SIG-M5 treated with dmso at 0.1 percent for 504 hours (cell line): ENCODE data around the gene ITGAL.

Experiments
- DNase-seq: peaks from one replicate; lab custom pipeline; 2025; ENCODE audit not compliant: unreplicated experiment; lab: John Stamatoyannopoulos, UW

Gene ITGAL

DNA sequence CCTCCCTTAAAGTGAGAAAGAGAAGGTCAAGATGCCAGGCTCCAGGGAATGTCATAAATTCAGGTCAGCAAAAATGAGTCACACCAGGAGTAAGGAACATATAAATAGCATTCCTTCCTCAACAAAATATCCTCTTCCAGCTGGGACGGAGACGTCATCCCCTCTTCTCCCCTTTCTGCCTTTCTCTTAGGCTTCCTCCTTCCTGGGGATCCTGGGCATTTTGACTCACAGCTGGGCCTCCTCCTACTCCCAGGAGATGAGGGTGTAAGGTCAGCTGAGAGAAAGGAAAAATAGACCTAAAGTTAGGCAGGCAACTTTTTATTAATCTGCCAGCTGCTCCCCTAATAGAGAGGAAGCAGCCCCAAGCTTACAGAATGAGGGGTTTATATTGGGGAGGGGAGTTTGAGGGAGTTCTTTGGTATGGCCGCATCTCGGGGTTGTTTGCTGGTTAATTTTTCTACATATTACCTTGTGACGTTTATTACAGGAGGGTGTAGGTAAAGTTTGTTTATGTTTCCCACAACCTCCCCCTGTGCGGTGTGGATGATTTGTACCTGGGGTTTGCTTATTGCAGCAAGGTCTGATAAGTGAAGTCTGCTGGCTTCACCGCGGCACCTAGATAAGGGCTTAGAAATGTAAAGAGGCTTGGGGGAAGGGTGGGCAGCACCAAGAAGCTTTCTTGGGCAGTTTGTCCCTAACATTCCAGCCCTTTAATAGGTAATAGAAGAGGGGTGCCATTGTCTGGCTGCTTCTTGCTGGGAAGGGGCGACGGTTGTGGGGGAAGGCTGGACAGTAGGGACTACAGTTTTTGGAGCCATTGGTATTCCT, 69.2 kb downstream of the ITGAL start:
- DNase-seq, result no peak

DNA sequence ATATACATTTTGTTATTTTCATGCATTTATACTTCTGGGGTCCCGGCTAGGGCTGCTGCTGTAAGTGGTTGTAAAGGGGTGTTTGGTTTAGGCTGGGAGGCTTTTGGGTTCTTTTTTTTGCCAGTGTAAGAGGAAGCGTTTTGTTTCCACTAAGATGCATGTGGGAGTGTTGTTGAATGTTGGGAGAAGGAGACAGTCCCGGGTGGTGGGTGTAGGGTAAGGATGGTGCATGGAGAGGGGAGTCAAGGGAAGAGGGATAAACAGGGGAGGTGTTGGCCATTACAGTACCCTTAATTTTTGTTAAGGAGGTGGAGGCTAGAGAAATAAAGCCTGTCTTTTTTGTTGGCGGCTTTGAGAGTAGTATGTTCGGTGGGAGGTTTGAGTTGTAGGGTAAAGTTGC, 70.5 kb downstream of the ITGAL start:
- DNase-seq, result no peak

DNA sequence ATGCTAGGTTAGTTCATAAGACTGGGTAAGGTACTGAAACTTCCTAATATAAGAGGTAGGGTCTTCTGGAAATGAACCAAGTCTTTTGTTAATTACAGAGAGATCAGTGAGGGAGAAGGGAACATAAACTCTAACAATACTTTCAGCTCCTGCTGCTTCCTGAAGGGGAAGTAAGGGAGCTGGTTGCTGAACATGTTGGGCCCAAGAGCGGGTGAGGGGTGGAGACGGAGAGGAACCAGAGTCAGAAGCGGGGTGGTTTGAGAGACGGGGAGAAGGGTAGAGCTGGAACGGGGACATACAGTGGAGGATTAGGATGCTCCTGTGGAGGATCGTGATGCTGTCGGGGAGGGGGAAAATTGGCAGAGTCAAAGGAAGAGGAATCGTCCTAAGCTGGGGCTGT, 73.6 kb downstream of the ITGAL start:
- DNase-seq, result peak; percentile 37

DNA sequence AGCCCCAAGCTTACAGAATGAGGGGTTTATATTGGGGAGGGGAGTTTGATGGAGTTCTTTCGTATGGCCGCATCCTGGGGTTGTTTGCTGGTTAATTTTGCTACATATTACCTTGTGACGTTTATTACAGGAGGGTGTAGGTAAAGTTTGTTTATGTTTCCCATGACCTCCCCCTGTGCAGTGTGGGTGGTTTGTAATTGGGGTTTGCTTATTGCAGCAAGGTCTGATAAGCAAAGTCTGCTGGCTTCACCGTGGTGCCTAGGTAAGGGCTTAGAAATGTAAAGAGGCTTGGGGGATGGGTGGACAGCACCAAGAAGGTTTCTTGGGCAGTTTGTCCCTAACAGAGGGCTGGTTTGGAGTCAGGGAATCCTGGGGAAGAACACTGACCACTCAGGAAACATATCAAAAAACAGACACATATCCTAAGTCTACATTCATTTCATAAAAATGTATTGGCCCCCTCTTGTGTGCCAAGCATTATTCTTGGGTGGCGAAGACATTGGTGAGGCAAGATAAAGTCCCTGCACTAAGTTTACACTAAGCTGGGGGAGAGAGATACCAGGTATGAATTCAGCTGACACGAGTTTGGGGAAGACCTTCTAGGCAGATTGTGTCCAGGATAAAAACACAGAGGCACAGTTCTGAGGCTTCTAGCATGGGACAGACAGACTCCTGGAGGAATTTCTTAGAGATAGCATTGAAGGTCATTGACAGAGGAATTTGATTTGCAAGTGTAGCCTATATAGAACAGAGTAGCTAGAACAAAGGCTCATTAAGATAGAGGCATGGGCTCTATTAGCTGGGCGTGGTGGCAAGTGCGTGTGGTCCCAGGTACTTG, 76.1 kb downstream of the ITGAL start:
- no peak for DNase-seq

DNA sequence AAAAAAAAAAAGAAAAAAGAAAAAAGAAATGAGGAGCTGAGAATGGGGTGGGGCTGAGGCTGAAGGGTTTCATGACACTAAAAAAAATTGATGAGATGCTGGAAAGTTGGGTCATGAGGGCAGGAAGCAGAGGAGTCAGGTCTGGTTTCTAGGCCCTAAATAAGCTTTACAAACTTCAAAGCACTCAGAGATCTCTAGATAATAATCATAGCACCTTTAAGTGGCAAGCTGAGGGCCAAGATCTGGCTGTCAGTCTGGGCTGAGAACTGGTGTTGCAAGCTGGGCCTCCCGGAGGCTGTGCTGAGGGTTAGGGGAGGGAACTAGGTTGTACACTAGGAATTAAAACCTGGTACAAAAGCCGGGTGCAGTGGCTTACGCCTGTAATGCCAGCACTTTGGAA, 79.2 kb downstream of the ITGAL start:
- no peak for DNase-seq

DNA sequence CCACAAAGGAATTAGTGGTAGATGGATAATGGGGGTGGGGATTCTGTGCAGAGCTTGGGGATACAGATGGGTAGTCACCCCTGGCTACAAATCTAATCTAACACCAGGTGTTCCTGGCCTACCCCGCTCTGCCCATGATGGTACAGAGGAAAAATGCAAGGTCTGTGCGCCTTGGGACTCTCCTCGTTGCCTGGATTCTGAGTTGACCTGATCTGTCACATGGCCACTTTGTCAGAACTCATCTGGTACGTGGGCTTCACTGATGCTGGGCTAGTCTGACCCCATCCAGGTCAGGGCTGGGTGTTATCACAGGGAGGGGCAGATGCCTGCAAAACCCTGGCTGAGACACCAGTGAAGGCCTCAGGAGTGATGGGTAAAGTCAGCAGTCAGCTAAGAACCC, 80.4 kb downstream of the ITGAL start:
- no peak for DNase-seq

DNA sequence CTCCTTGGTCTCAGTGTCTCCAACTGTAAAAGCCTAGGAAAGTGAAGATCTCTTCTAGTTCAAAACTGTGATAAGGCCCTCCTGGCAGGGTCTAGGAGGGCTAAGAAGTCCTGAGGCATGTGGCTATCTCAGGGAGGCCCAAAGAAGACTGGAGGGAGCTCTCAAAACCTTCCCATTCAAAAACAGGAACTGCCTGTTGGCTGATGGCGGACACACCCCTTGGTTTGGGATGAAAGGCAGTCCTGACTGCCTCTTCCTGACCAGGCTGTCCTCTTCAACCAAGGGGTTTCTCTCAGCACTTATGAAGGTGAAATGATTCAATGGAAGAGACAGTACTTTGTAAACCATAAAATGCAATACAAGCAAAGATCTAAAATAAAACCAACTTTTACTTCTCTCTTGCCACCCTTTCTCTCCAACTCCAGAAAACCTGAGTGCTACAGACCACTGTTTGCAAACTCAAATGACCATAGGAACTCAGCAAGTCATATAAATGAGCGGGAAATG, 80.9 kb downstream of the ITGAL start:
- DNase-seq, result no peak

DNA sequence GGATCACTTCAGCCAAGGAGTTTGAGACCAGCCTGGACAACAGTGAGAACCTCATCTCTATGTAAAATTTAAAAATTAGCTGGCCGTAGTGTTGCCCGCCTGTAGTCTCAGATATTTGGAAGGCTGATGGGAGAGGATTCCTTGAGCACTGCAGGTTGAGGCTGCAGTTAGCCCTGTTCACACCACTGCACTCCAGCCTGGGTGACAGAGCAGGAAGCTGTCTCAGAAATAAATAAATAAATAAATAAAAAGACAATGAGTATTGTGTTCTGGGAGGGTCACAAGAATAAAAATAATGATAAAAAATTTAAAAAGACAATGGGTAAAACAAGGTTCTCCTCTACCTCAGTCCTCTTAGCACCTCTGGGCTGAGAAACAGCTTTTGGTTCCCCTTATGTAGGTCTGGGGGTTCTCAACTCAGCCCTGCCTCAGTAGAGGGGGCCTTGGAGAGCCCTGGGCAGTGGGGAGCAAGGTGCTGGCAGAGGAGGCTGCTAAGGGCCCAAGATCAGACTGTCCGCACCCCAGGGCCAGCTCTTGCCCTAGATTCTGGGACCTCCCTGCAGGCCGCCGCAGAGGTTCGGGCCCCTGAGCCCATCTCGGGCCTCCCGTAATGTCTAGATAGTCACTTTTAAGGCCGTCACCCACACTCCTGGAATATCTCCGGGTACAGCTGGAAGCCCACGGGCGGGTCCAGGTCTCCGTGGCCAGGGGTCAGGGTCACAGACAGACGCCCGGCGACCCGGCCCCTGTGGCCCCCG, 82.2 kb downstream of the ITGAL start:
- DNase-seq, result no peak

DNA sequence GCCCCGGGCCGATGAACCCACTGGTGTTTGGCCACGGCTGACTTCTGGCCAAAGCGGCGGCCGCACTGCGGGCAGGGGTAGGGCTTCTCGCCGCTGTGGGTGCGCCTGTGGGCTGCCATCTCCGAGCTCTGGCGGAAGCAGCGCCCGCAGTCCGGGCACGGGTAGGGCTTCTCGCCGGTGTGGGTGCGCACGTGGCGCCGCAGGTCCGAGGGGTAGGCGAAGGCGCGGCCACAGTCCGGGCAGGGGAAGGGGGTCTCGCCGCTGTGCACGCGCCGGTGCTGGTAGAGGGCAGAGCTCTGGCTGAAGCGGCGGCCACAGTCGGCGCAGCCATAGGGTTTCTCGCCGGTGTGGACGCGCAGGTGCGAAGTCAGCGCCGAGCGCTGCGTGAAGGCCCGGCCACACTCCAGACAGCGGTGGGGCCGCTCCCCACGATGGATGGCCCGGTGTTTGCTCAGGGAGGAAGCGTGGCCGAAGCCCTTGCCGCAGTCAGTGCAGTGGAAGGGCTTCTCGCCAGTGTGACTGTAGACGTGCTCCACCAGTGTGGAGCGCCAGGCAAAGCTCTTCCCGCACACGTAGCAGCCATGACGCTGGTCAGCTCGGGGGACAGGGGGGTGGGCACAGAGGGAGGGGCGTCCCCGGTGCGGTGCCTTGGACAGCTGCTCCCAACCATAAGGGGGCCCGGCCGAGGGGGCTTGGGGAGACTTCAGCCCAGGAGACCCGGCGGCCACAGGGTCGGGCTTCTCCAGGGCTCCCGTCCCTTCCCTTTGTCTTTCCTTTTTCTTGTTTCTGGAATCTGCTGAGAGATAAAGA, 83.0 kb downstream of the ITGAL start:
- no peak for DNase-seq

DNA sequence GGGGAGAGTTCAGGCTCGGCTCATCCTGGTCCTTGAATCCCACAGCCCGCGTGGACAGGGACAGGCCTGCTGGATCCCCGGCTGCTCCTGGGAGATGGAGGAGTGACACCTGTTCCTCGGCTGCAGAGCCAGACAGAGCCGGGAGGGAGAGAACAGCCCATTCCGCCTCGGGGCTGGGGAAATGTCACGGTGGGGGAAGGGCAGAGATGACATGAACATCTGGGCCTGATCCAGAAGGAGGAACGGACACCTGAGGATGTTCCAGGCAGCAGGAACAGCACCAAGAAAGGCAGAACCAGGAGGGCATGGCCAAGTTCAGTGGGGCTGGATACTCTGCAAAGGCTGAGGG, 83.6 kb downstream of the ITGAL start:
- no peak for DNase-seq

DNA sequence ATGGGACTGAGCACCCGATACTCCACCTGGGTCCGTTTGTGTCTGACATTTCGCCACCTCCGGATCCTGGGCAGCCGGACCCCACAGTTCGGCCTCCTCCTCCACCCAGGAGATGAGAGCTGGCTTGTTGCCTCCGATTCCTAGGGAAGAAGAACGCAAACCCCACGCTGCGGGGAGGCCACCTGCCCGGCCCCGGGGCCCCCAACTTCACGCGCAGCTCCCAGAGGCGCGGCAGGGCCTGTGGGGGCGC, 85.1 kb downstream of the ITGAL start:
- DNase-seq, result no peak

DNA sequence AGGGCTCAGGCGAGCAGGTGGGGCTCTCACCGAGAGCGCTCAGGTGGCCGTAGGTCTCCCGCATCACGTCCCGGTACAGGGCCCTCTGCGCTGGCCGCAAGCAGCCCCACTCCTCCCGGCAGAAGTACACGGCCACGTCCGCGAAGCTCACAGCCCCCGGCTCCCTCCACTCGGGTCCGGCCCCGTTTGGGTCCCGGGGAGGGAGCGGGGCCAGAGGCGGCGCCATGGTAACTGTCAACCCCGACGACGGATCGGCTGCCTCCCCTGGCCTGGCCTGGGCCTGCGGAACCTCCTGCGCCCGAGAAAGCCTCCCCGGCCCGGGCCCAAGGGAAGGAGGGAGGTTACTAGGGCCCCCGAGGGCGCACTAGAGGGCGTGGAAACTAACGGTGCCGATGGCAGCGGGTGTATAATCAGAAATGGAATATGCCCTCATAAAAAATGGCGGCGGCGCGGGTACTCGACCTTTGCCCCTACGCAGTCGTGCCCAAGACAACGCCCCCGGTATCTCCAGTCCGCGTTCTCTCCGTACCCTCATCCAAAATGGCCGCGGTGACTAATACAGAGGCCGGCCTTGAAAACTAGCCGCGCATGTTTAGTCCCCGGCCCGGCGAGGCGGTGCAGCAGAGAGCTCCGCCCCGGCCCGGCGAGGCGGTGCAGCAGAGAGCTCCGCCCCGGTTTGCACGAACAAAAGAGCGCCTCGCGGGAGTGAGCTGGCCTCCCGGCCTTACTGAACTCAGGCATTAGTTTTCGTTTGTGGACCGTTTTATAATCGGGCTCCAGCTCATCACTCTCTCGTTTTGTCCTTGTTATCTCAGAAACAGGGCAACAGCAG, 85.6 kb downstream of the ITGAL start, which contains the start of gene ZNF764:
Gene ZNF764 (minus strand): TSS at position 418 of the 832 bp plus-strand sequence. CDS start 192 bp downstream, at position 226.
- peak; percentile 97 for DNase-seq

DNA sequence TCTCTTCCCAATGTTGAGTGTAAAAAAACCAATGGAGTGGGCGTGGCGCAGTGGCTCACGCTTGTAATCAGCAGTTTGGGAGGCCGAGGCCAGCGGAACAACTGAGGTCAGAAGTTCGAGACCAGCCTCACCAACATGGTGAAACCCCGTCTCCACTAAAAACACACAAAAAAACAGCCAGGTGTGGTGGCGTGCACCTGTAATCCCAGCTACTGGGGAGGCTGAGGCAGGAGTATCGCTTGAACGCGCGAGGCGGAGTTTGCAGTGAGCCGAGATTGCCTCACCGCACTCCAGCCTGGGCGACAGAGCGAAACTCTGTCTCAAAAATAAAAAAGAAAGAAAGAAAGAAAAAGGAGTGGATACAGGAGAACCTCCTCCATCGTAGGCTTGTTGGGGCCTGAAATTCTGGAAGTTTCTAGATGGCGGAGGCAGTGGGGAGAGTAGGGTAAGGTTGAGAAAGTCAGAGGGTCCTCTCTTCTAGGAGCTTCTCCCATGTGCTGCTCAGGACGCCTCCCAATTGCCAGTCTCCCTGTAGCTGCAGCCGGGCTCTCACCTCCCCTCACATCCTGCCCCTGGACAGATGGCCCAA, 86.3 kb downstream of the ITGAL start:
- DNase-seq, result no peak

DNA sequence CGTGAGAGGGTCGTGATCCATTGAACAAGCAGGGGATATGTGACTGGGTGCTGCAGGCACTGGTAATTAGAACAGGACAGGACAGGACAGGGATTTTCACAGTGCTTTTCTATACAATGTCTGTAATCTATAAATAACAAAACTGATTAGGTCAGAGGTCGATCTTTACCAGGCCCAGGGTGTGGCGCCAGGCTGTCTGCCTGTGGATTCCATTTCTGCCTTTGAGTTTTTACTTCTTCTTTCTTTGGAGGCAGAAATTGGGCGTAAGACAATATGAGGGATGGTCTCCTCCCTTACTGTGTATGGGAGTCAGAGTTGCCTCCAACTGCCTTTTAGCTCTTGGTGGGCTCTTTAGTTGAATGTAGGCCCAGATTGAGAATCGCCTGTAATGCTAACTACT, 87.1 kb downstream of the ITGAL start:
- no peak for DNase-seq

DNA sequence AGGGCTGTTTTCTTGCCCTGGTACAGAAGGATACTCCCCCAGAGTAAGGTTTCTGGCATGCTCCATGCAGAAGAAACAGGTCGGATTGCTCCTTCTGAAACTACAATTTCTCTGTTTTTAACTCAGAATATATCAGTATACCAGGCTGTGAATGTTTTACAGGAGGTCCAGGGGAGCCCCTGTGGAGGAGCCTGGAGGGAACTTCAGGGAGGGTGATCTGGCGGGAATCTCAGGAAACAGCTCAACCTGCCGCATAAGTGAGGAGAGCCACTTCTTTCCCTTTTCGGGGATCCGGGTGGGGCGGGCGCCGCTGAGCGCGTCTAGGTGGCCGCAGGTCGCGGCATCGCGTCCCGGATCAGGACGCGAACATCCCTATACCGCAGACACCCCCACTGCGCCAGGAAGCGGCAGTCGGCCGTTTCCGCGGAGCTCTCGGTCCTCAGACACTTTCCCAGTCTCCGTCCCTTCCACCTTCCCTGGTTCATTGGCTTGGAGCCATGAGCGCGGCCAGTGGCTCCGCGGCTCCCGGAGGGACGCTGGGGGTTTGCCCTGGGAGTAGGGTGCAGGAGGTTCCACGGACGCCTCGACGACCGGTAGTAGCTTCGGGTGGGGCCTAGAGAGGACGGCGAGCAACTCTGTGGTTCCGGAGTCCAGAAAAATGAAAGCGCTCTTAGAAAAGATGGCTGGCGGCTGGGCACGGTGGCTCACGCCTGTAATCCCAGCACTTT, 88.7 kb downstream of the ITGAL start:
- no peak for DNase-seq

DNA sequence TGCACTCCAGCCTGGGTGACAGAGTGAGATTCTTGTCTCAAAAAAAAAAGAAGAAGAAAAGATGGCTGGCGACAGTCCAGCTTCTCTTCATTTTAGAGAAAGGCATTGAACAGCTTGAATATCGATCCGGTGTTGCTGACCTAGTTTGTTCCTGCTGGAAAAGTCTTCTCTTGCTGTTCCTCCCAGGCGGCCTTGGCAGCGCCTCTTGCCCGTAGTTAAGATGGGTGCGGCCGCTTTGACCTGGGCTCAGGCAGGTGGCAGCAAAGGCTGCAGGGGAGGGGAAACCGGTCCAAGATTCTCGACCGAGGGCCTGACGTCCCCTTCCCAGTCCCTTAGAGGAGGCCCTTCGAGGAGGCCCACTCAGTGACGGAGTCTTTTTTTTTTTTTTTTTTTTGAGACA, 89.5 kb downstream of the ITGAL start:
- DNase-seq, result no peak

DNA sequence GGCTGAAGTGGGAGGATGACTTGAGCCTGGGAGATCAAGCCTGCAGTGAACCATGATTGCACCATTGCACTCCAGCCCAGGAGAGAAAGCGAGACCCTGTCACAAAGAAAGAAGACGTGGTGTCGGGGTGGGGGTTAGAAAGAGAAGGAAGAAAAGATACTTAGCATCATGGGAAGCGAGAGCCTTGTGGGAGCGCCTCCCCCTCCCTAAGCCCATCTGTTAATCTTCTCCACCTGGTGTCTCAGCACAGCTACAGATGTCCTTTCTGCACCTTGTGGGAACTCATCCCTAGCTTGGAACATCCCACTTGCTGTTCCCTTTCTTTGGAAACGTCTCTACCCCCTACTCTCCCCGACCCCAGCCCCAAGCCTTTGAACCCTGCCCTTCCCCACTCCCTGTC, 93.0 kb downstream of the ITGAL start:
- no peak for DNase-seq

DNA sequence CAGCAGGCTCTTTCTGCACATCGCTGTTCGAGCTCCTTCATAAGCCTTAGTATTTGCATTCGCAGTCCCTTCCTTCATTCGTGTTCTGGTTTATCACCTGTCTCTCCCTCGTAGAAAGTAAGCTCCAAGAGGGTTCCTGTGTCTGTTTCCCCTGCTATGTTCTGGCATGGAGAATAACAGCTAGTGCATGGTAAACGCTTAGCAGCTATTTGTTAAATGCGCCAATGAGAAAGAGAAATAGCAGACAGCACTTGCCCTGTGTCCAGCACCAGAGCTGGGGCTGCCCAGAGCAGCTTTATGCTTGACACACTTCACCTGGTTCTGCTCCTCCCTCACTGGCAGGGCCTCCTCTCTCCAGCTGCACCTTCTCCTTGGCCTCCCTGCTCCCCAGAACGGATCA, 93.4 kb downstream of the ITGAL start:
- DNase-seq, result no peak

DNA sequence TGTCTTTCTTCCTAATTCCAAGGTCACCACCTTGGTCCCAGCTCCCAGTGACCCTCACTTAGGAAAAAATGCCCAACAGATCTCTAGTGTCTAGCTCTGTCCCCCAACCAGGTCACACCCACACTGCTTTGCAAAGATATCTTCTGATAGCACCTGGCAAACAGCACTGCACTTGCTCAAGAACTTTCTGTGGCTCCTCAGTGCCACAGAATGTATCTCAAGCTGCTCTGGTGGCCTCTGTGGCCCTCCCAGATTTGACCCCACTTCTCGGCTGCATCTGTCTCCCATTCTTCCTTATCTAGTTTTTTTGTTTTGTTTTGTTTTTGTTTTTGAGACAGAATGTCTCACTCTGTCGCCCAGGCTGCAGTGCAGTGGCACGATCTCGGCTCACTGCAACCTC, 94.0 kb downstream of the ITGAL start:
- no peak for DNase-seq
